GM11168 (cell line): ENCODE data around the gene RYK.
"Not testable (repeated sequence)": the region's sequence is repeated elsewhere in the genome, so short reads cannot be mapped to it uniquely, and the experiment has no call there.

ENCODE experiments used
- in situ Hi-C: fragments of 300-500 bp; cut with MboI; formaldehyde crosslinking; loops from one replicate; pipeline ENCODE4 v1.12.0; 2022; ENCODE audit warnings: low sequenced_read_pairs; ENCODE audit not compliant: unreplicated experiment

RYK gene

DNA sequence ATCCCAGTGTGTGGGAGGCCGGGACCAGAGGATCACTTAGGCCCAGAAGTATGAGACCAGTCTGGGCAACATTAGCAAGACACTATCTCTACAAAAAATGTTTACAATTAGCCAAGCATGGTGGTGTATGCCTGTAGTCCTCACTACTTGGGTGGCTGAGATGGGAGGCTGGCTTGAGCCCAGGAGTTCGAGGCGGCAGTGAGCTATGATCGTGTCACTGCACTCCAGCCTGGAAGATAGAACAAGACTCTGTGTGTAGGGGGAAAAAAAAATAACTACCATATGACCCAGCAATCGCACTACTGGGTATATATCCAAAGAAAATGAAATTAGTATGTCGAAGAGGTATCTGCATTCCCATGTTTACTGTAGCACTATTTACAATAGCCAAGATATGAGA lies 22.6 kb downstream of the RYK start:
- in situ Hi-C loops = no loop called here

GRCh38 chr3:134224796-134225156 lies 25.9 kb downstream of the RYK start:
- in situ Hi-C loops = not testable (repeated sequence)

GRCh38 chr3:134222835-134223234 lies 27.8 kb downstream of the RYK start:
- in situ Hi-C loops = no loop called here

DNA sequence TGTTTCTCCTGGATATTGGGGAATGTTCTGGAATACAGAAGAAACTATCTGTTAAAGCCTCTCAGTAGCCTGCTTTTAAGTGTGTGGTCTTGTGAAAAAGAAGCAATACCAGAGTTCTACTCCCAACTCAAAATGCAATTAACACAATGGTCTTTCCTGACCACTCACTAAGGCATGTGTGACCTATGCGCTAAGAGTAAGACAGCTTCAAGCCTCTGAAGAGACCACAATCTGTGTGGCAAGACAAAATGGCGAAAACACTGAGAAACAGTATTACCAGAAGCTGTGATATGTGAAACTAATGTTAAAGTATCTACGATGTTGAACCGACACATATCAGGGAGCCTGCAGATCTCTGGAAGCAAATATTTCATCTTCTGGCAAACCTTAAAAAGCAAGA lies 33.8 kb downstream of the RYK start:
- in situ Hi-C loops = loop anchor here (10.0 kb wide), 2 partner anchors 258 to 282 kb away; no protein-coding TSS in a partner anchor

DNA sequence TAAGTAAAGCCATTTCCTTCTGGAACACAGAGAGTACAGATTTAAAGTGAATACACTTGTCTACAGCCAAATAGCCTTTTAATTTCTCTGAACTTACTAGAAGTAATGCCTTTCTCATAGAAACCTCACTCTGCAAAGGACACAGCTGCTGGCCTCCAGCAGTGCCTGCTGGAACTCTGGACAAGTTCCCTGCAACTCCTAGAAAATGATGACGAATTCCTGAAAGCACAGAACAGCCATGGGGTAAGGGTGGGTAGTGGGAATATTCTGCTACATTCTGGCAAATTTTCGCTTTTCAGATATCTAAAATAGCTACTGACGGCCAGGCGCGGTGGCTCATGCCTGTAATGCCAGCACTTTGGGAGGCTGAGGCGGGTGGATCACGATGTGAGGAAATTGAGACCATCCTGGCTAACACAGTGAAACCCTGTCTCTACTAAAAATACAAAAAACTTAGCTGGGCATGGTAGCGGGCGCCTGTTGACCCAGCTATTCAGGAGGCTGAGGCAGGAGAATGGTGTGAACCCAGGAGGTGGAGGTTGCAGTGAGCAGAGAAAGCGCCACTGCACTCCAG lies 34.4 kb downstream of the RYK start:
- in situ Hi-C loops = loop anchor here (10.0 kb wide), 2 partner anchors 259 to 281 kb away; no protein-coding TSS in a partner anchor

- in situ Hi-C loops = loop anchor here (10.0 kb wide), 2 partner anchors 261 to 279 kb away; no protein-coding TSS in a partner anchor
These were observed 36.4 kb downstream of the RYK start for GRCh38 chr3:134214239-134214638.

GRCh38 chr3:134212967-134213665 lies 37.5 kb downstream of the RYK start:
- in situ Hi-C loops = loop anchor here (10.0 kb wide), 2 partner anchors 262 to 278 kb away; no protein-coding TSS in a partner anchor

- in situ Hi-C loops = loop anchor here (10.0 kb wide), 2 partner anchors 263 to 277 kb away; no protein-coding TSS in a partner anchor
These were observed 38.9 kb downstream of the RYK start for GRCh38 chr3:134211797-134212196.

- in situ Hi-C loops = no loop called here
These were observed 45.2 kb downstream of the RYK start for GRCh38 chr3:134205451-134205850.

GRCh38 chr3:134201201-134202130 lies 49.2 kb downstream of the RYK start:
- in situ Hi-C loops = no loop called here

- in situ Hi-C loops = not testable (repeated sequence)
These were observed 50.8 kb downstream of the RYK start for GRCh38 chr3:134199880-134200279.

- in situ Hi-C loops = no loop called here
These were observed 51.4 kb downstream of the RYK start for GRCh38 chr3:134199240-134199639.

GRCh38 chr3:134198414-134198813 lies 52.2 kb downstream of the RYK start:
- in situ Hi-C loops = no loop called here

- in situ Hi-C loops = no loop called here
These were observed 52.9 kb downstream of the RYK start for GRCh38 chr3:134197681-134198261.

DNA sequence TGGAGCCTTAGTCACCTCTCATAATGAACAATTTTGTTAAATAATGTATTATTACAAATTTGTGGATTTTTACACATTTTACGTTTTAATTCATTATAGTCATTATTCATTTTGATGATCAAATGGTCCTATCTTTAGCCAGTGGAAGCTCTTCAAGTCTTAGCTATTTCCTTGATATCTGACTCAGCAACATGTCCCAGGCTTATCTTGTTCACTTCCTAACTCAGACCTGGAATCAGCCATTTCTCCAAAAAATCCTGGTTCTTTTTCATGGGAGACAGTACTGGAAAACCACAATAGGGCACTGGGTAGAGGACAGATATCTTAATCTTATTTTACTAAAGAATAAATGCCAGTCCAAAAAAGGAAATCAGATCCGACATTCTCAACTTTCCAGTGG lies 56.4 kb downstream of the RYK start:
- in situ Hi-C loops = no loop called here

GRCh38 chr3:134190250-134190649 lies 60.4 kb downstream of the RYK start:
- in situ Hi-C loops = no loop called here

DNA sequence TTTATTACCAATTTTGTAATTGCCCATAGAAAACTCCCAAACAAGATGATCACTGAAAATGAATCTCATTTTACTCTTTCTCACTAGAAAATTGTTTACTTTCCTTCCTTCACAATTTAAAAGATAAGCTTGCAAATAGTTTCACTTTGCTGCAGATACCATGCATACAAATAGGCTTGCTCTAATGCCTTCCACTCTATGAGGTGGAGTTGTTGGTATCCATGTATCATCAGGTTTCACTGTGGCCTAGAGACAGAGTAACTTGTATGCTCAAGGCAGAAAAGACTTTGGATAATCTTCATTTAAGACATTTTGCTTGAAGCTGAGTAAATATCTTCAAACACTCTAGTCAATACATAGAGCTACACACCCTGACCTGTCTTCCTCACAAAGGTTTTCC lies 60.8 kb downstream of the RYK start:
- in situ Hi-C loops = no loop called here

DNA sequence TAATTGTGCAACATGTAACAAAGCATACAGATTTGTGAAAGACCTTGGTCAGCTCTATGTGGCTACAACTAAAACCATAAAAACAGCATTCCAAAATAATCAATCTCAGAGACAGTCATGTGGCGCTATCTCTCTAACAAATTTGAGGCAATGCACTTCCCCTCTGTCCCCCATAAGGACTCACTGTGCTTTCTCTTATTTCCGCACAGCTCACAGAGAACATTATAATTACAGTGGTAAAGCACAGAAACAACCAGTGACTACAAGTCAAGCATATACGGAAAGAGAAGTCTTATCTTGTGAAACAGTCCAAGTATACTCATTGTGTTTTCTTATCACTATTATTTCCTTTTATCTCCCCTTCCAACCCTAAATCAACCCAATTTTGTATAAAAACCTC lies 64.3 kb downstream of the RYK start:
- in situ Hi-C loops = no loop called here

- in situ Hi-C loops = no loop called here
These were observed 69.9 kb downstream of the RYK start for GRCh38 chr3:134180761-134181160.

DNA sequence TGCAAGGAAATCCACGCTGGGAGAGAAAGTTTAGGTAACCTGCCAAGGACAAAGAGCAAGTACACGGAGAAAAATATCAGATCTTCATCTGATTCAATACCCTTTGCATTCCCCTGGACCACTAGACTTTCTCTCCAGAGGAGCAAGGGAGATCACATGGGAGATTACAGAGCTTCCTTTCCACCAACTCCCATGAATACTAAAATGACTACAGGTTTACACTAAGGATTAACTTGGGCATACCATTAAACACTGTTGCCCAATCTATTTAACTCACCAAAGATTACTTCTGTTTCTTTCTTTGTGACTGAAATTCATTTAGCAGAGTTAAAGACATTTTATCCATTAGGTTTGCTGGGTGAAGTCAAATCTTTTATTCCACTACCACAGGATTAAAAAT lies 71.2 kb downstream of the RYK start:
- in situ Hi-C loops = no loop called here
